ENCODE measurements around the gene CD40.

CD40 gene

GRCh38 chr20:46154305-46154704, 36.2 kb downstream of the CD40 start:
- TF ChIP-seq SIN3A (IDR thresholded peaks at IDR 0.05; ENCODE audit: borderline replicate concordance, insufficient read depth, low read length) (no peak), REST (IDR thresholded peaks at IDR 0.05; ENCODE audit: insufficient read depth in 1 of 2, low read depth in 2 of 2, low read length in 2 of 2) (no peak), TAF1 (IDR thresholded peaks at IDR 0.05; ENCODE audit: borderline replicate concordance, insufficient read depth, low read length) (no peak)

- TF ChIP-seq TAF1 (IDR thresholded peaks at IDR 0.05; ENCODE audit: borderline replicate concordance, insufficient read depth, low read length), result no peak
Measured at GRCh38 chr20:46154796-46155195, 36.7 kb downstream of the CD40 start.

GRCh38 chr20:46156065-46156464, 38.0 kb downstream of the CD40 start:
- no peak for TF ChIP-seq TAF1 (IDR thresholded peaks at IDR 0.05; ENCODE audit: borderline replicate concordance, insufficient read depth, low read length)

GRCh38 chr20:46157076-46157592, 39.0 kb downstream of the CD40 start:
- TF ChIP-seq FOXP2 (optimal IDR thresholded peaks at IDR 0.05; ENCODE audit: borderline replicate concordance, extremely low read depth, extremely low read length, insufficient read depth), result no peak
- no peak for TF ChIP-seq POLR2AphosphoS5 (IDR thresholded peaks at IDR 0.05; ENCODE audit: low read depth, low read length)
- no peak for TF ChIP-seq TAF1 (IDR thresholded peaks at IDR 0.05; ENCODE audit: borderline replicate concordance, insufficient read depth, low read length)

- no peak for TF ChIP-seq TAF1 (IDR thresholded peaks at IDR 0.05; ENCODE audit: borderline replicate concordance, insufficient read depth, low read length)
- TF ChIP-seq FOXP2 (optimal IDR thresholded peaks at IDR 0.05; ENCODE audit: borderline replicate concordance, extremely low read depth, extremely low read length, insufficient read depth), result no peak
- no peak for TF ChIP-seq SIN3A (IDR thresholded peaks at IDR 0.05; ENCODE audit: borderline replicate concordance, insufficient read depth, low read length)
- no peak for TF ChIP-seq POLR2AphosphoS5 (IDR thresholded peaks at IDR 0.05; ENCODE audit: low read depth, low read length)
- no peak for TF ChIP-seq REST (IDR thresholded peaks at IDR 0.05; ENCODE audit: insufficient read depth in 1 of 2, low read depth in 2 of 2, low read length in 2 of 2)
Measured at GRCh38 chr20:46157625-46158024, 39.5 kb downstream of the CD40 start.

GRCh38 chr20:46158476-46158987, 40.4 kb downstream of the CD40 start:
- TF ChIP-seq POLR2AphosphoS5 (IDR thresholded peaks at IDR 0.05; ENCODE audit: low read depth, low read length) (no peak), FOXP2 (optimal IDR thresholded peaks at IDR 0.05; ENCODE audit: borderline replicate concordance, extremely low read depth, extremely low read length, insufficient read depth) (no peak), TAF1 (IDR thresholded peaks at IDR 0.05; ENCODE audit: borderline replicate concordance, insufficient read depth, low read length) (no peak), SIN3A (IDR thresholded peaks at IDR 0.05; ENCODE audit: borderline replicate concordance, insufficient read depth, low read length) (no peak), REST (IDR thresholded peaks at IDR 0.05; ENCODE audit: insufficient read depth in 1 of 2, low read depth in 2 of 2, low read length in 2 of 2) (no peak)
